Thoracic aorta (tissue), 2 donors: ENCODE data around the gene AMELX. TPM values are rescaled to one million over a fixed set of nuclear protein-coding genes. Genes with fewer than 3 reads are reported as not detected.

Experiments used
- ATAC-seq: fragments of 150-250 bp; one replicate; pipeline ENCODE4 v1.8.0; 2017; ENCODE audit warnings: low read depth; ENCODE audit not compliant: insufficient number of reproducible peaks, low FRiP score
- DNase-seq: peaks from one replicate; pipeline ENCODE4 v3.0.0-alpha.2; 2020; ENCODE audit warnings: low spot score
- H3K27ac ChIP-seq, 2 donors: fragments of 200-600 bp; sonication (generic); 1 replicate in 1 of 2; 2 replicates in 1 of 2; pipeline ENCODE4 v1.5.1; 2016; ENCODE audit warnings: mild to moderate bottlenecking in 2 of 2, moderate library complexity in 2 of 2
- H3K27me3 ChIP-seq: fragments of 200-600 bp; sonication (generic); replicated peaks from 2 replicates; pipeline ENCODE4 v1.6.0; 2016; ENCODE audit warnings: mild to moderate bottlenecking; ENCODE audit not compliant: insufficient read depth
- H3K36me3 ChIP-seq: fragments of 200-600 bp; sonication (generic); one replicate; pipeline ENCODE4 v1.5.1; 2016
- H3K4me1 ChIP-seq, 2 donors: fragments of 200-600 bp; sonication (generic); 1 replicate in 1 of 2; 2 replicates in 1 of 2; pipeline versions ENCODE4 v1.5.1 to v1.6.0; 2016; ENCODE audit warnings: low read depth in 2 of 2, mild to moderate bottlenecking in 1 of 2; ENCODE audit not compliant: control insufficient read depth in 1 of 2
- H3K4me3 ChIP-seq: fragments of 200-600 bp; sonication (generic); 2 replicates; pipeline ENCODE4 v1.5.1; 2016; ENCODE audit warnings: mild to moderate bottlenecking
- H3K9me3 ChIP-seq: fragments of 200-600 bp; sonication (generic); 2 replicates; pipeline ENCODE4 v1.5.1; 2016
- CTCF ChIP-seq: fragments of 200-600 bp; sonication (generic); IDR thresholded peaks from one replicate; pipeline ENCODE4 v1.5.1; 2019; ENCODE audit warnings: antibody characterized with exemption
- total RNA-seq, 2 donors: library from RNA; depleted of rRNA; stranded (reverse); fragments of >200 nt; gene quantifications; one replicate each; pipeline versions ENCODE4 v1.1.0 to v1.2.3, GENCODE V29; 2016

The AMELX gene
- total RNA-seq = not detected

- H3K36me3 ChIP-seq = no peaks in the 10 kb centered on the region
- ATAC-seq = no peak
These were observed at the start of gene AMELX for GRCh38 chrX:11293113-11293512. AMELX (plus strand) TSS chrX:11293413; CDS start chrX:11294789, 1,376 bp downstream.

GRCh38 chrX:11244636-11245035 lies 48.6 kb upstream of the AMELX start:
- Histone ChIP-seq H3K36me3 (no peaks in the 10 kb centered on the region), H3K27me3 (no peaks in the 10 kb centered on the region), H3K4me1 (peaks cover 0 to 13% of the 10 kb centered on the region in 2 donors), H3K4me3 (no peak overlapping the region), H3K9me3 (no peaks in the 10 kb centered on the region), H3K27ac (no peak overlapping the region)
- TF ChIP-seq CTCF = no peak
- DNase-seq (no peak), ATAC-seq (no peak)

More at GRCh38 chrX:11293113-11293512, at the start of gene AMELX:
- Histone ChIP-seq H3K27ac (no peak within 1 kb of the TSS), H3K4me3 (no peak within 1 kb of the TSS), H3K27me3 (no peaks in the 10 kb centered on the region), H3K4me1 (no peaks in the 10 kb centered on the region), H3K9me3 (no peaks in the 10 kb centered on the region)
- DNase-seq = no peak
- no peak for TF ChIP-seq CTCF

GRCh38 chrX:11254417-11255109 lies 38.6 kb upstream of the AMELX start:
- H3K27me3 ChIP-seq = no peaks in the 10 kb centered on the region
- no peak overlapping the region for H3K4me3 ChIP-seq
- no peak overlapping the region for H3K27ac ChIP-seq
- no peaks in the 10 kb centered on the region for H3K36me3 ChIP-seq
- no peak for ATAC-seq
- TF ChIP-seq CTCF = no peak
- H3K4me1 ChIP-seq = no peaks in the 10 kb centered on the region
- no peaks in the 10 kb centered on the region for H3K9me3 ChIP-seq
- DNase-seq = no peak

- Histone ChIP-seq H3K36me3 (no peaks in the 10 kb centered on the region), H3K9me3 (no peaks in the 10 kb centered on the region), H3K27me3 (no peaks in the 10 kb centered on the region), H3K27ac (no peak overlapping the region), H3K4me1 (no peaks in the 10 kb centered on the region), H3K4me3 (no peak overlapping the region)
- ATAC-seq (no peak), DNase-seq (no peak)
- no peak for TF ChIP-seq CTCF
These were observed 35.9 kb upstream of the AMELX start for GRCh38 chrX:11257290-11257689.

GRCh38 chrX:11257711-11258110 lies 35.5 kb upstream of the AMELX start:
- Histone ChIP-seq H3K4me3 (no peak overlapping the region), H3K27ac (no peak overlapping the region), H3K36me3 (no peaks in the 10 kb centered on the region), H3K4me1 (no peaks in the 10 kb centered on the region), H3K27me3 (no peaks in the 10 kb centered on the region), H3K9me3 (no peaks in the 10 kb centered on the region)
- no peak for TF ChIP-seq CTCF
- ATAC-seq = no peak
- DNase-seq = no peak
